Measurements from ENCODE around the gene PARL. TPM values are rescaled to one million over a fixed set of nuclear protein-coding genes. Genes with fewer than 3 reads are reported as not detected.

The PARL gene
- total RNA-seq, 1 donor from 2014 or later: 39.2 TPM

GRCh38 chr3:183896184-183896583 lies 11.5 kb upstream of the PARL start:
- no peak for TF ChIP-seq CTCF (IDR thresholded peaks at IDR 0.05)
- H3K9me3 Mint-ChIP-seq (ENCODE audit: low read depth): no peaks in the 10 kb centered on the region
- H3K4me1 Mint-ChIP-seq (ENCODE audit: low read depth): no peaks in the 10 kb centered on the region
- no peak overlapping the region for H3K4me3 Mint-ChIP-seq (ENCODE audit: unreplicated experiment)
- DNase-seq (ENCODE audit: low spot score): no peak
- H3K27ac Mint-ChIP-seq (ENCODE audit: unreplicated experiment): no peak overlapping the region
- H3K36me3 Mint-ChIP-seq (ENCODE audit: low read depth): no peaks in the 10 kb centered on the region
- peaks cover 21% of the 10 kb centered on the region for H3K27me3 Mint-ChIP-seq (ENCODE audit: low read depth)

GRCh38 chr3:183895774-183896173 lies 11.1 kb upstream of the PARL start:
- DNase-seq (ENCODE audit: low spot score): no peak
- Mint-ChIP-seq H3K4me1 (ENCODE audit: low read depth) (no peaks in the 10 kb centered on the region), H3K36me3 (ENCODE audit: low read depth) (no peaks in the 10 kb centered on the region), H3K9me3 (ENCODE audit: low read depth) (no peaks in the 10 kb centered on the region), H3K4me3 (ENCODE audit: unreplicated experiment) (no peak overlapping the region), H3K27ac (ENCODE audit: unreplicated experiment) (no peak overlapping the region), H3K27me3 (ENCODE audit: low read depth) (peaks cover 21% of the 10 kb centered on the region)
- no peak for TF ChIP-seq CTCF (IDR thresholded peaks at IDR 0.05)

DNA sequence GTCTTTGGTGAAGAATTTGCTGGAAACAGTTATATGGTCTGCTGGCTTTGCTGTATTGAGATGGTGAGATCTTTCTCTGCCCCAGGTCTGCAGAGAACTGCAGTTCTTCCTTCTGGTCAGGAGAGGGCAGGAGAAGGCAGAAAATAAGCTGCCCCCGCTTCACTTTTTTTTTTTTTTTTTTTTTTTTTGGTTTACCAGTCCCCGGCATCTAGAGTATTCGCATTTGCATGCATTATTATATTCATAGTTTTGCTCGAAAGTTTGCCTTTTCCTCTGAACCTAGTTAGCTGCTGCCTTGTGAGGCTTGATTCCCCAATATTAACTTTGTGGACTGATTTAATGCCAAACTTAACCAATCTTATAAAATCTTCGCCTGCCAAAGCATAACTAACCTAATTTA lies 10.6 kb upstream of the PARL start:
- DNase-seq (ENCODE audit: low spot score): no peak
- H3K9me3 Mint-ChIP-seq (ENCODE audit: low read depth): no peaks in the 10 kb centered on the region
- TF ChIP-seq CTCF (IDR thresholded peaks at IDR 0.05): peak; percentile 87

GRCh38 chr3:183892610-183893214 lies 8.0 kb upstream of the PARL start:
- H3K36me3 Mint-ChIP-seq (ENCODE audit: low read depth): no peaks in the 10 kb centered on the region
- no peaks in the 10 kb centered on the region for H3K9me3 Mint-ChIP-seq (ENCODE audit: low read depth)
- no peak for TF ChIP-seq CTCF (IDR thresholded peaks at IDR 0.05)
- no peak for DNase-seq (ENCODE audit: low spot score)
- no peaks in the 10 kb centered on the region for H3K4me1 Mint-ChIP-seq (ENCODE audit: low read depth)
- H3K27ac Mint-ChIP-seq (ENCODE audit: unreplicated experiment): no peak overlapping the region
- no peak overlapping the region for H3K4me3 Mint-ChIP-seq (ENCODE audit: unreplicated experiment)
- peaks cover 8% of the 10 kb centered on the region for H3K27me3 Mint-ChIP-seq (ENCODE audit: low read depth)

More for the DNA sequence above, 10.6 kb upstream of the PARL start:
- Mint-ChIP-seq H3K4me1 (ENCODE audit: low read depth) (no peaks in the 10 kb centered on the region), H3K36me3 (ENCODE audit: low read depth) (no peaks in the 10 kb centered on the region), H3K4me3 (ENCODE audit: unreplicated experiment) (no peak overlapping the region), H3K27me3 (ENCODE audit: low read depth) (peaks cover 19% of the 10 kb centered on the region), H3K27ac (ENCODE audit: unreplicated experiment) (no peak overlapping the region)

DNA sequence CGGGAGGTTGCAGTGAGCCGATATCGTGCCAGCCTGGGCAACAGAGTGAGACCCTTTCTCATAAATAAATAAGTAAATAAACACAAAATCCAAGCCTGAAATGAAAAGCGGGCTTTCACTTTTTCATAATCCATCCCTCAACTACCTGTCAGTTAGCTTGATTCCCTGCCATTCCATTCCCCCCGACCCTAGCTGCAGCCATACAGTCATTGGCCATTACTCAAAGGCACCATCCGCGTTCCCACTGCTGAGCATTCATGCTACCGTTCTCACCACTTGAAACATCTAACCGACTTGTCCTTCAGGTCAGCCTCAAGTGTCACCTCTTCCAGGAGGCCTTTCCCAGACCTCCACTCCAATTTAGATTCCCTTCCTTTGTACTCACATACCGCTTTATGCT lies 1.1 kb upstream of the PARL start:
- Mint-ChIP-seq H3K4me3 (ENCODE audit: unreplicated experiment) (peak overlapping the region; percentile 90), H3K4me1 (ENCODE audit: low read depth) (peaks cover 33% of the 10 kb centered on the region), H3K27ac (ENCODE audit: unreplicated experiment) (peak overlapping the region; percentile 39), H3K36me3 (ENCODE audit: low read depth) (peaks cover 2% of the 10 kb centered on the region), H3K27me3 (ENCODE audit: low read depth) (peaks cover 6% of the 10 kb centered on the region), H3K9me3 (ENCODE audit: low read depth) (no peaks in the 10 kb centered on the region)
- no peak for DNase-seq (ENCODE audit: low spot score)
- no peak for TF ChIP-seq CTCF (IDR thresholded peaks at IDR 0.05)

Measured in chondrocyte (in vitro differentiated cells).